NCI-H128 (cell line): Measurements from ENCODE around the gene DDRGK1.
"Not testable (repeated sequence)": the region's sequence is repeated elsewhere in the genome, so short reads cannot be mapped to it uniquely, and the experiment has no call there.

ENCODE experiments used
- DNase-seq: peaks from one replicate; lab custom pipeline; 2025; ENCODE audit not compliant: unreplicated experiment; lab: John Stamatoyannopoulos, UW

Gene DDRGK1

DNA sequence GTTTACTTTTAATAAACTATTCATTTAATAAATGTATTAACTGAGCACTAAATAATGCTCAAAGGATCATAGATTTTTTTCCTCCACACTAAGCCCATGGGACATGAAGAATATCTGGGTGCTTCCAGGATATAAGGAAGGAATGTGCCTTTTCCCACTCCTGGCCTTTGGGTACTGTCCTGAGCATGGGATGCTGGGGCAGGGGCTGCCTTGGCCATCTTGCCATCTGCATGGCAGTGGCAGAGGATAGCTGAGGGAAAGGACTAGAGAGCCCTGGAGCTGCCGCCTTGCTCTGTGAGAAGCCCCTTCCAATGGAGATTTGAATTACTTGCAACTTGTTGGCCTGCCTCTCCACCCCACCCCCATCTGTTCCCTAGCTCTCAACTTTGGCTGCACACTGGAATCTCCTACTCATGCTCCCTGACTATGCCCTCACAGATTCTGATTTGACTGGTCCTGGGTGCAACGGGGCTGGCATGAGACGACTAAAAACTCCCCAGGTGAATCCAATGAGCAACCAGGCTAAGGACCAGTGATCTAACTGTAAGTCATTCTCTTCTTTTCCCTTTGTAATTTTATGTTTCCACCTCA is 15.6 kb downstream of the DDRGK1 start:
- DNase-seq: no peak

- DNase-seq: not testable (repeated sequence)
These were observed 16.6 kb downstream of the DDRGK1 start for GRCh38 chr20:3187861-3188260.

DNA sequence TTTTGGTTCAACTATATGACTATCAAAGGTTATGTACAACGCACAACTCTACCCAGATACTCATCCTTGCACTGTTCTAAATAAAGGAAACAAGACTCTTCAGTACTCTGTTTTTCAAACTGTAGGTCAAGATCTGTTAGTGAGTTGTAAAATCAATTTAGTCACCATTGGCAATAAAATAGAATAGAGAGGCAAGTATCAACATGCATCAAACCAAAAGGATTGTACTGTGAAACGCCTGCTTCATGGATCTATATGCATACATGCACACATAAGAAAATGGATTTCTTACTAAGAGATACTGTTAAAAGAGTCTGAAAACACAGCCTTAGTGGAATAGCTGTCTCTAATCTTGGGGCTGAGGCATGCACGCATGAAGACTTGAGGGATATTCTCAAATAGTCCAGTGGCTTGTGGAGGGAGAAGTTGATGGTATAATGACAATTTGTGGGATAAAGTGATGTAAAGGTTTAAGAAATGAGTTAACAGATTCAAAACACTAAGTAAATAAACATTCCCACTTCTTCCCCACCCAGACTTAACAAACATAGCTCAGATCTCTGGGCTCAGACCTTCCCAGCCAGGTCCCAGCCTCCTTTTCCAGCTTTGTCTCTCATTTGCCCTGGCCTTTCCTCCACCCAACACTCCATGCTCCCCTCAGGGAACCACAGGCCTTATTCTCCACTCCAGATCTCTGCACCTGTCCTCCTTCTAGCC is 20.4 kb downstream of the DDRGK1 start:
- no peak for DNase-seq

GRCh38 chr20:3182429-3182828 is 22.1 kb downstream of the DDRGK1 start:
- not testable (repeated sequence) for DNase-seq

DNA sequence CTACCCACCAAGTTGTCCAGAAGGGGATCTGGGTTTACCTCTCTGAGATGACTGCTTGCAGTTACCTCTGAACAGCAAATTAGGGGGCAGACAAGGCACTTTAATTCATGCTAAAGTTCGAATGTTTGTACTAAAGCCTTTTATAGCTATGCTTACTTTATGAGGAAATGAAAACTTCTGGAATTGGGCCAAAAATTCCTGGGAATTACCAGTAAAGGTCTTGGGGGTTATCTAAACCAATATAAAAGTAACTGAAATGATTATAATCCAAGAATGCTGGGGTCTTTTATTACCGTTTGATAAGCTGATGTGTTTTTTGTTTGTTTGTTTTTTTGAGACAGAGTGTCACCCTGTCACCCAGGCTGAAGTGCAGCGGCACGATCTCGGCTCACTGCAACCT is 23.2 kb downstream of the DDRGK1 start:
- DNase-seq: no peak

GRCh38 chr20:3180319-3180718 is 24.2 kb downstream of the DDRGK1 start:
- DNase-seq: no peak

DNA sequence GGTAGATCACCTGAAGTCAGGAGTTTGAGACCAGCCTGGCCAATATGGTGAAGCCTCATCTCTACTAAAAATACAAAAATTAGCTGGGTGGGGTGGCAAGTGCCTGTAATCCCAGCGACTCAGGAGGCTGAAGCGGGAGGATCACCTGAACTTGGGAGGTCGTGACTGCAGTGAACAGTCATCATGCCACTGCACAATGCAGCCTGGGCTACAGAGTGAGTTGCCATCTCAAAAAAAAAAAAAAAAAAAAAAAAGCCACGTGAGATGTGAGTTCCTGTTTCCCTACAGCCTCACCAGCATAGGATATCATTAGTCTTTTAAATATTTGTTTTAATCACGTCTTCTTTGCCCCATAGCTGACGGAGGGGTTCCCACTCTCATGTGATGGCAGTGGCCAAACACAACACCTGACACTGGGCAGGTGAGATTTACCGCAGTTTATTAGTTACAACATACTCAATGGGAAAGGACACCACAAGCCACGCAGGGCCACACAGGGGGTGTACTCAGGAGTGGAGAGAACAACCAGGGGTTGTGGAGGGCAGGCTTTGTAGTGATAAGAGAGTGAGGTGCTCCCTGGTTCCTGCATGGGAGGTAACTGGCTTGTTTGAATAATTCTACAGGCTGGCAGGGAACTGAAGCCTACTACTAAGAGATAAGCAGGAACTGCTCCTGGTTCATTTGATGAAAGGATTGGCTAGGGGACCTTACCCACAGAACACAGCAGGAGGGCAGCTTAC is 26.6 kb downstream of the DDRGK1 start:
- no peak for DNase-seq

- DNase-seq: no peak
These were observed 29.2 kb downstream of the DDRGK1 start for GRCh38 chr20:3175270-3175669.

GRCh38 chr20:3174442-3175261 is 29.8 kb downstream of the DDRGK1 start:
- no peak for DNase-seq

DNA sequence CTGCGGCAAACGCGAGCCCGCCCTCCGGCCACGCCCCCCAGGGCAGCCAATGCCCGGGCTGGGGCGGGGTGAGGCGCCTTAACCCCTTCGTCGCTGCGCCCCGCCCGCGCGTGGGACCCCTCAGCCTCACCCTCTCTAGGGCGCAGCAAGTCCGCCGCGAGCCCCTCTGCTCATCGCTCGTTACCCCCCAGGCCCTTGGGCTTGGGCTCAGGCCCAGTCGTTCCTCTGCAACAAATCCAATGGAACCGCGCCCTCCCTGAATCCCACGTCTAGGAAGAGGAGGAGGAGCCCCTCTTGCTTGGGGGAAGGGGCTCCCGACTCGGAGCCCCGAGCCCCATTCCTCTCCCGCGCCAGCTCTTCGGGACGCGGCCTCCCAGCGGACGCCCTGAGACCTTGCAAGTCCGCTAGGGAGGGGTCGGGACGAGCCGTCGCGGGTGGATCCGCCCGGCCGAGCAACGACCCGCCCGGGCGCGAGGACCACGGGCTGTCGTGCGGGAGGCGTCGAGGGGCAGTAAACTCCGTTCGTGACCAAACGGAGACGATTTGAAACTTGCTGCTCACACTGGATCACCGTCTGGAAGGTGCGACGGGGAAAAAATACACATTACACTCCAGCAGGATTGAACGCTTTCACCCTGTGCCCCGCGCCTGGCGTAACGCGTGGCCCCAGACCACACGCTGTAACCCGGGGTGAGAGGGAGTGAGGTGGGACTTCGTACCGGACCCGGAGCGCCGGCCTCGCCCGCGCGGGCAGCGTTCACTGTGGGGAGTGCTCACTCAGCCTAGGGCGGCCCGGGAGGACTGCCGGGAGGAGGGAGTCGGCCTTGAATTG is 30.7 kb downstream of the DDRGK1 start:
- DNase-seq: peak; percentile 74

DNA sequence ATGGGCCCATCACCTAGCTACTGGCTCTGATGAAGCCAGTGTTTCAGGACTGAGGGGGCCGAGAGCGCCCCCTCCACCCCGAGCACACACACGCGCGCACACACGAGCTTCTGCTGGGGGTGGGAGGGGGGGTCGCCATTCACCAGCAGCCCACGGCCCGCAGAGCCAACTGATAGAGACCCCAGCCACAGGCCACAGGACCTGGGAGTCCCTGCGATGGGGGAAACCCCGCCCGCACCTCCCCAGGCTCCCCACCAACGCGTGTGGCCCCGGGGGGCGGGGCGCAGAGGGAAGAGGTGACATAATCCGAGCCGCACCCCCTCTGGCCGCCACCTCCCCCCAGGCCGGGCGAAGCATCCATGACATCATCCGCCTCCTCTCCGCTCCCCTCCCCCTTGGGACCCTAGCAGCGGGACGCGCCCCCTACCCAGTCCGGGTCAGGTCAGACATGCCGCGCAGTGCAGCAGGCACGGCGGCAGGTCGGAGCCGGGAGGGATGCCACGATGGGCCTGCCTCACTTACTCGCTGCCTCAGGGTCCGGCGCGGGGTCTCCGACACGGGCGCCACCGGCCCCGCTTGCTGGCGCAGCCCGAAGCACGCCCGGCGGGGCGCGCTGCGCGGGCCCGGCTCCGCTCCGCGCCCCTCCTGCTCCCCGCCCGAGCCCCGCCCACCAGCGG is 31.4 kb downstream of the DDRGK1 start, which contains the start of gene LZTS3:
LZTS3 (minus strand) TSS at position 617 of the 677 bp plus-strand sequence. CDS start 6,386 bp downstream, outside the sequence.
- DNase-seq: peak; percentile 67

DNA sequence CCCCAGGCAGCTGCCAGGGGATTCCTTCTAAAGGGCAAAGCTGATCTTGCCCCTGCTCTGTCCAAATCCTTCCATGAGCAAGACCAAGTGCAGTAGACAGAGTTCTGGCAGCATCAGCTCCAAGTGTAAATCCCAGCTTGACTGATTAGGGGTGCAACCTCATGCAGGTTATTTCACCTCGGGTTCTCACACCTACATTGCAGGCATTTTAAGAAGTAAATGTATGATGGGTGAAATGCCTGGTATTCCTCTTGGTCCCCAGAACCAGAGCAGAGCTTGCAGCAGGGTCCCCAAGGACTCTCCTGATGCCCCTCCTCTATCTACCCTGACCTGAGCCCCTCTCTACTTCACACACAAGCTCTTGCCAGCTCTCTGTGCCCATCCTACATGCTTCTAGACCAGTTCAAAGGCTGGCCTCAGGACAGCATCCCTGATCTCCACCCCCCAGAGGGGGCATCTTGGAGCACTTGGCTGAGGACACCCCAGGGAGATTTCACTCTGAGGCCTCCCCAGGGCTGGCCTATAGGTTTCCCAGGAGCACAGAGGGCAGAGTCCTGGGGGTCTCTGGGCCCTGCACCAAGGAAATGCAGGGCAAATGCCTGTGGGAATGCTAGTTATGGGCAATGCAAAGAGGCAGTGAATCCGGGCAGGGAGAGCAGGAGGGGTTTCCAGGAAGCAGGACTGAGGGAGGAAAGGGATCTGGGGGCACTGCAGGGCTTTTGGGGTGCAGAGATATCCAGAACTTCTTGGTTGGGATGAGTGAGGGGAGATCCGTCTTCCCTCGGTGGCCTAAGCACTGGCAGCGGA is 32.2 kb downstream of the DDRGK1 start:
- DNase-seq: no peak

DNA sequence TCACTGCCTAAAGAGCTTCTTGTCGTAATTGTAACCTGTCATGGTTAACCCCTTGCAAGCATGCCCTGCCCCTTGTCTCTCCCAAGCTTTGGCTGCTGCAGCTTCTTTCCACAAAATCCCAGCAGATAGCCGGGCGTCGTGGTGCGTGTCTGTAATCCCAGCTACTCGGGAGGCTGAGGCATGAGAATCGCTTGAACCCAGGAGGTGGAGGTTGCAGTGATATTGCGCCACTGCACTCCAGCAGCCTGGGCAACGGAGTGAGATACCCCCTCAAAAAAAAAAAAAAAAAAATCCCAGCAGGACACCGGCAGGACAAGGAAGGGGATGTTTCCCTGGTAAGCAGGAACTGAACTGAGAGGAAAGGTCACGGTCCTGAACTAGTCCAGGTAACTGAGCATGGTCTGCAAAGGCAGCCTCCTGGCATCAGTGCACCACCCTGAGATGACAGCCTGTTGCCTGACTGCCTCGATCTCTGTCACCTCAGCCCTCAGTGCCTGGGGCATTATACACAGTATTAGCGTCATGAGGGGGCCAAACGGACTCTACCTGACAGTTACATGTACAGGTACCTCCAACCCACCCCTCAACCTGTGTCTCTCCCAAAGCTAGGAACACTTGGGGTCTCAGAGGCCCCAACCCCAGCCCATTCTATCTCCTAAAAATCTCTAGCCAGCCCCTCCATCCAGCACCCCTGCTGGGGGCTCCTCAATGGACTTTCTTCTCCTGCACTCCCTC is 32.9 kb downstream of the DDRGK1 start:
- DNase-seq: no peak

DNA sequence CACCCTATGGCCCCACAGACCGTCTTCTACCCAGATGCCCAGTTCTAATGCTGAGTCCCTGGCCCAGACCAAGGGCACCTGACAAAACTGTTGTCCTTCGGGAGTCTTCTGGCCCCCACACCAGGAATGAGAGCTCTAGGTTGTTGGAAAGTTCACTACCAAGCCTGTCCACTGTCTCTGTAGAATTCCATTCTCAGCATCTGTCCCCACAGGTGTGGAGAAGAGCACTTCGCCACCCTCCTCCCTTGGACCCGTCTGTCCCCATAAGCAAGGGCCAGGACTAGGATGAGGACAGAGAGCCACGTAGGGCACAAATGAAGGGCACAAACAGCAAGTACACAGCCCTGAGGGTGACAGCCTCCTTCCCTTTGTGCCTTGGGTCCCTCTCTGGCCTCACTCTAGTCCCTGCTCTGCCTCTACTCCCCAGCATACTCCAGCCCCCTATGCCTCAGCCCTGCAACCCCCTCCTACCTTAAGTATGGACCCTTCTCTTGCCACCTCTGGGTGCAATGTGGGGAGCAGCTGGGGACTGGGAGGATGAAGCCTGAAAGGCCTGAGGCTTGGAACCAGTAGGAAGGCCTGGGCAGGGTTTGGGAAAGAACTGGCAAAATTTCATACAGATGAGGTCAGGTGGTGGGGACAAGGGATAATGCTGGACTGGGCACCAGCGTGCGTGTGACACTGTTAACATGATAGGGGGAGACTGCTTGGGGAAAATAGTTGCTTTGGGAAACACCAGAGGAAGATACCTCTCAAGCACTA is 35.5 kb downstream of the DDRGK1 start:
- DNase-seq: no peak

- DNase-seq: no peak
These were observed 36.2 kb downstream of the DDRGK1 start for GRCh38 chr20:3168079-3168828.

DNA sequence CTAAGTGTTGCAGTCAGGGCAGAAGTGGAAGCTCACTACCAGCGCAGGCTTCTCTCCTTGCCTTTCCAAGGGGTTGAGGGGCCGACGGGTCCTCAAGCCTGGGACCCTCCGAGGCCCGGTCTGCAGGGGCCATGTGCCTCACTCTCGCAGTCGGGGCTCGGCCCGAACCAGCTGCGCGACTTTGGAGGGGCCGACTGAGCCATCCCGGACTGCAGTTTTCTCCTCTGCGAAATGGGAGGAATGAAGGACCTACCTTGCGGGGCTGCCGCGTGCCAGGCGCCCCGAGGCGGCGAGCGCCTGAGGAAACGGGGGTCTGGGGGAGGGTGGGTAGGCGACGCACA is 36.8 kb downstream of the DDRGK1 start:
- DNase-seq: no peak

DNA sequence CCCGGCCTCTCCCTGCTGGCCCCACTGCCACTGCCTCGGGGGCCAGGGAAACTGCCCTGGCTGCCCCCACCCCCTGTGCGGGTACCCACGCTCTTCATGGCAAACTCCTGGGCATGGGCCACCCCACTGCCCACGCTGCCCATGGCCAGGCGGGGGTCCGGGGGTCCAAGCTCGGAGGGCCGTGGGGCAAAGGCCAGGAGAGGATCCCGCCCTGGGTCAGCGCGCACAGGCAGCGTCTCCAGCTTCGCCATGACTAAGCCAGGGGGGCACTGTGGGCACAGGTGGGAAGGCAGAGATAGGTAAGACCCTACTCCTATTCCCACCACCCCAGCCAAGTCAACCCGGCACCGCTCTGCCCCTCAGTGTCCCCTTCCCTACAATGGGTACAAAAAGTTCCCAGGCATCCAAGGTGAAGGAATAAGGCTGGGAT is 37.6 kb downstream of the DDRGK1 start:
- no peak for DNase-seq
